GM19193 (cell line): ENCODE measurements around the gene PLCB1.

Experiments used
- POLR2A ChIP-seq: IDR thresholded peaks from 4 replicates; pipeline ENCODE4 v1.6.1; 2011; ENCODE audit not compliant: insufficient read depth, insufficient read length; ENCODE audit errors: extremely low read depth

PLCB1 gene

GRCh38 chr20:8853805-8854338, 721.8 kb downstream of the PLCB1 start:
- TF ChIP-seq POLR2A = no peak

- no peak for TF ChIP-seq POLR2A
These were observed 722.5 kb downstream of the PLCB1 start for GRCh38 chr20:8854571-8854970.

GRCh38 chr20:8855315-8855714, 723.2 kb downstream of the PLCB1 start:
- TF ChIP-seq POLR2A = no peak

- TF ChIP-seq POLR2A = no peak
These were observed 724.6 kb downstream of the PLCB1 start for GRCh38 chr20:8856668-8857067.

GRCh38 chr20:8858181-8858787, 726.2 kb downstream of the PLCB1 start:
- TF ChIP-seq POLR2A = no peak

- TF ChIP-seq POLR2A = no peak
These were observed 728.0 kb downstream of the PLCB1 start for GRCh38 chr20:8860011-8860495.

- TF ChIP-seq POLR2A = no peak
These were observed 730.0 kb downstream of the PLCB1 start for GRCh38 chr20:8862092-8862491.

- no peak for TF ChIP-seq POLR2A
These were observed 733.6 kb downstream of the PLCB1 start for GRCh38 chr20:8865636-8866035.

- TF ChIP-seq POLR2A = no peak
These were observed 735.1 kb downstream of the PLCB1 start for GRCh38 chr20:8867038-8867740.

GRCh38 chr20:8870652-8871051, 738.6 kb downstream of the PLCB1 start:
- no peak for TF ChIP-seq POLR2A

- no peak for TF ChIP-seq POLR2A
These were observed 742.4 kb downstream of the PLCB1 start for GRCh38 chr20:8874437-8874836.

- TF ChIP-seq POLR2A = no peak
These were observed 743.5 kb downstream of the PLCB1 start for GRCh38 chr20:8875586-8875985.

- no peak for TF ChIP-seq POLR2A
These were observed 744.3 kb downstream of the PLCB1 start for GRCh38 chr20:8876366-8876765.

GRCh38 chr20:8877294-8877693, 745.2 kb downstream of the PLCB1 start:
- TF ChIP-seq POLR2A = no peak

GRCh38 chr20:8879669-8880068, 747.6 kb downstream of the PLCB1 start:
- TF ChIP-seq POLR2A = no peak
